ENCODE results near the gene NFATC2. TPM values are rescaled to one million over a fixed set of nuclear protein-coding genes. Genes with fewer than 3 reads are reported as not detected.

NFATC2 gene
- total RNA-seq, 1 experiment from 2014 or later: 6.3 TPM

GRCh38 chr20:51567622-51568021 lies 25.1 kb upstream of the NFATC2 start:
- intact Hi-C loops (cut with micrococcal nuclease; ENCODE audit: unreplicated experiment): no loop called here
- Histone ChIP-seq H3K4me1 (replicated peaks; ENCODE audit: insufficient read depth) (peaks cover 23% of the 10 kb centered on the region), H3K27ac (no peak overlapping the region), H3K9me2 (ENCODE audit: insufficient read depth) (no peaks in the 10 kb centered on the region), H3K79me2 (ENCODE audit: low read depth) (no peaks in the 10 kb centered on the region), H3K4me2 (no peak overlapping the region), H3K9me3 (ENCODE audit: insufficient read depth, low read depth) (no peaks in the 10 kb centered on the region), H3K36me3 (ENCODE audit: low read depth) (no peaks in the 10 kb centered on the region), H3K27me3 (ENCODE audit: insufficient read depth, low read depth) (peaks cover 38% of the 10 kb centered on the region), H2AFZ (no peak overlapping the region), H4K20me1 (ENCODE audit: insufficient read depth) (no peaks in the 10 kb centered on the region), H3F3A (ENCODE audit: insufficient read depth, low read depth) (peaks cover 7% of the 10 kb centered on the region), H3K4me3 (no peak overlapping the region)
- ChIA-PET CTCF (no interaction called here), POLR2A (ENCODE audit: unreplicated experiment) (interaction anchor here (0.7 kb wide), 1 partner anchor 1076 kb away, joined by 4 read pairs; no protein-coding TSS in a partner anchor)
- DNase-seq: no peak
- TF ChIP-seq EZH2 (IDR thresholded peaks at IDR 0.05; ENCODE audit: low read depth) (no peak), CTCF (conservative IDR thresholded peaks at IDR 0.05) (no peak)
- no TSS peak for BruUV-seq (replicated peaks)

- peaks cover 32% of the 10 kb centered on the region for H3K4me1 ChIP-seq (replicated peaks; ENCODE audit: insufficient read depth)
- no peaks in the 10 kb centered on the region for H3K9me3 ChIP-seq (ENCODE audit: insufficient read depth, low read depth)
- H3K9me2 ChIP-seq (ENCODE audit: insufficient read depth): no peaks in the 10 kb centered on the region
- intact Hi-C loops (cut with micrococcal nuclease; ENCODE audit: unreplicated experiment): no loop called here
- H3K27ac ChIP-seq: no peak overlapping the region
- no peak overlapping the region for H3K4me2 ChIP-seq
- ChIA-PET CTCF (no interaction called here), POLR2A (ENCODE audit: unreplicated experiment) (no interaction called here)
- H3F3A ChIP-seq (ENCODE audit: insufficient read depth, low read depth): peaks cover 7% of the 10 kb centered on the region
- H3K4me3 ChIP-seq: no peak overlapping the region
- H3K36me3 ChIP-seq (ENCODE audit: low read depth): no peaks in the 10 kb centered on the region
- H3K27me3 ChIP-seq (ENCODE audit: insufficient read depth, low read depth): peaks cover 49% of the 10 kb centered on the region
- no peak overlapping the region for H2AFZ ChIP-seq
- H4K20me1 ChIP-seq (ENCODE audit: insufficient read depth): no peaks in the 10 kb centered on the region
- BruUV-seq (replicated peaks): no TSS peak
- no peak for DNase-seq
- no peaks in the 10 kb centered on the region for H3K79me2 ChIP-seq (ENCODE audit: low read depth)
- no peak for TF ChIP-seq EZH2 (IDR thresholded peaks at IDR 0.05; ENCODE audit: low read depth)
- TF ChIP-seq CTCF (conservative IDR thresholded peaks at IDR 0.05): no peak
These were observed 24.1 kb upstream of the NFATC2 start for GRCh38 chr20:51566594-51566993.

- H3K9me2 ChIP-seq (ENCODE audit: insufficient read depth): no peaks in the 10 kb centered on the region
- peaks cover 7% of the 10 kb centered on the region for H3F3A ChIP-seq (ENCODE audit: insufficient read depth, low read depth)
- H3K27me3 ChIP-seq (ENCODE audit: insufficient read depth, low read depth): peaks cover 56% of the 10 kb centered on the region
- H3K4me3 ChIP-seq: no peak overlapping the region
- H2AFZ ChIP-seq: no peak overlapping the region
- ChIA-PET POLR2A (ENCODE audit: unreplicated experiment) (interaction anchor here (0.6 kb wide), 2 partner anchors 750 to 1334 kb away, joined by 3 read pairs; no protein-coding TSS in a partner anchor), CTCF (no interaction called here)
- TF ChIP-seq EZH2 (IDR thresholded peaks at IDR 0.05; ENCODE audit: low read depth): no peak
- no peak for TF ChIP-seq CTCF (conservative IDR thresholded peaks at IDR 0.05)
- H4K20me1 ChIP-seq (ENCODE audit: insufficient read depth): no peaks in the 10 kb centered on the region
- no peaks in the 10 kb centered on the region for H3K36me3 ChIP-seq (ENCODE audit: low read depth)
- H3K79me2 ChIP-seq (ENCODE audit: low read depth): no peaks in the 10 kb centered on the region
- peaks cover 32% of the 10 kb centered on the region for H3K4me1 ChIP-seq (replicated peaks; ENCODE audit: insufficient read depth)
- no TSS peak for BruUV-seq (replicated peaks)
- H3K4me2 ChIP-seq: no peak overlapping the region
- DNase-seq: no peak
- H3K27ac ChIP-seq: no peak overlapping the region
- no peaks in the 10 kb centered on the region for H3K9me3 ChIP-seq (ENCODE audit: insufficient read depth, low read depth)
- intact Hi-C loops (cut with micrococcal nuclease; ENCODE audit: unreplicated experiment): no loop called here
These were observed 23.0 kb upstream of the NFATC2 start for GRCh38 chr20:51565298-51566144.

All from PC-9 (cell line).